HK-2 (cell line): ENCODE results near the gene ZCCHC14.
"Not testable (repeated sequence)": the region's sequence is repeated elsewhere in the genome, so short reads cannot be mapped to it uniquely, and the experiment has no call there.

ENCODE experiments used
- DNase-seq: peaks from one replicate; pipeline ENCODE4 v3.0.0-alpha.2; 2018; ENCODE audit not compliant: unreplicated experiment

The ZCCHC14 gene

GRCh38 chr16:87477209-87477981 lies 15.4 kb downstream of the ZCCHC14 start:
- DNase-seq: not testable (repeated sequence)

- DNase-seq: no peak
Observed at GRCh38 chr16:87474566-87474996, 18.2 kb downstream of the ZCCHC14 start.

GRCh38 chr16:87474017-87474416 lies 18.8 kb downstream of the ZCCHC14 start:
- DNase-seq: no peak

- no peak for DNase-seq
Observed at GRCh38 chr16:87472935-87473334, 19.9 kb downstream of the ZCCHC14 start.

- no peak for DNase-seq
Observed at GRCh38 chr16:87472142-87472778, 20.6 kb downstream of the ZCCHC14 start.

- no peak for DNase-seq
Observed at GRCh38 chr16:87471278-87472141, 21.3 kb downstream of the ZCCHC14 start.

- DNase-seq: no peak
Observed at GRCh38 chr16:87470332-87470731, 22.5 kb downstream of the ZCCHC14 start.

- no peak for DNase-seq
Observed at GRCh38 chr16:87469169-87469568, 23.7 kb downstream of the ZCCHC14 start.

- DNase-seq: no peak
Observed at GRCh38 chr16:87468550-87468949, 24.3 kb downstream of the ZCCHC14 start.

GRCh38 chr16:87466975-87467501 lies 25.8 kb downstream of the ZCCHC14 start:
- DNase-seq: no peak

GRCh38 chr16:87465879-87466278 lies 26.9 kb downstream of the ZCCHC14 start:
- no peak for DNase-seq

GRCh38 chr16:87465306-87465705 lies 27.5 kb downstream of the ZCCHC14 start:
- DNase-seq: peak; percentile 47

- DNase-seq: peak; percentile 68
Observed at GRCh38 chr16:87464691-87465300, 28.0 kb downstream of the ZCCHC14 start.

GRCh38 chr16:87463722-87464690 lies 28.8 kb downstream of the ZCCHC14 start:
- peak; percentile 49 for DNase-seq

- DNase-seq: peak; percentile 82
Observed at GRCh38 chr16:87461466-87461991, 31.3 kb downstream of the ZCCHC14 start.

GRCh38 chr16:87460936-87461335 lies 31.9 kb downstream of the ZCCHC14 start:
- DNase-seq: no peak

- DNase-seq: no peak
Observed at GRCh38 chr16:87459833-87460232, 33.0 kb downstream of the ZCCHC14 start.

- no peak for DNase-seq
Observed at GRCh38 chr16:87459027-87459426, 33.8 kb downstream of the ZCCHC14 start.

- no peak for DNase-seq
Observed at GRCh38 chr16:87458424-87458915, 34.4 kb downstream of the ZCCHC14 start.
